HG02981 (cell line): Measurements from ENCODE around the gene MAPK1.
A peak's percentile ranks its signal among the peaks of the same experiment; 100 is the strongest.
"Not testable (repeated sequence)": the region's sequence is repeated elsewhere in the genome, so short reads cannot be mapped to it uniquely, and the experiment has no call there.

Experiments
- ATAC-seq: cut with Tn5 transposase; IDR thresholded peaks from one replicate; pipeline ENCODE4 v1.9.1; 2021; ENCODE audit warnings: mild to moderate bottlenecking, moderate library complexity; ENCODE audit not compliant: unreplicated experiment

Gene MAPK1

GRCh38 chr22:21867528-21868266 is at the start of gene MAPK1:
Gene MAPK1, minus strand, starts transcription at chr22:21867645. Its CDS starts 205 bp downstream, at chr22:21867440.
- peak; percentile 79 for ATAC-seq

- no peak for ATAC-seq
Measured at GRCh38 chr22:21916309-21916918, 49.0 kb upstream of the MAPK1 start.

DNA sequence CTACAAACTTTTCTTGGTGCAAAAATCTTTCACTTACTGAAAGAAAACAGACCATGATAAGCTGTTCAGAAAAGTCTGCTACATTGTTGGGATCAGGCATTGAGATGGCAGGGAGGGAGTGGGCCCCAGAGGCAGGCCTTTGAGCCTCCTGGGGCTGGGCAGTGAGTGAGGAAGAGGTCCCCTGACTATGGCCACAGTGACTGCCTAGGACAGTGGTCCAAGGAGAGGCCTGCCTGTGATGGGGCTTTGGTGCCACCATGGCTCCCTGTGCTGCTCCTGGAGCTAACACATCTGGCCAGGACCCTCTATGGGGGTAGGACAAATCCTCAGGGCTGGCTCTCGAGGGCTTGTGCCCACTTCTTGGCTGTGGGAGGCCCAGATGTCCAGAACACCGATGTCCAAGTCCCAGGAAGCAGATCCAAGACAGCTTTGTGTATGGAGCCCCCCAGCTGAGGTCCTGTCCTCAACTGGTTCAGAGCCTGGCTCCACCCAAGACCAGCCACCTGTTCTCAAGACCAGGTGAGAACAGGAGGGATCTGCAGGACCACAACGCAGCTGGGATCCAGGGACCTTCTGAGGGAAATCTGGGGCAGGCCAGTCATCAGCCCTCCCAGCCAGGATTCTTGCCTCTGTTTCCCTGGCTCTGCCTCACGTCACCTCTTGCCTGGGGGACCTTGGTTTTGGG is 48.3 kb upstream of the MAPK1 start:
- ATAC-seq = no peak

DNA sequence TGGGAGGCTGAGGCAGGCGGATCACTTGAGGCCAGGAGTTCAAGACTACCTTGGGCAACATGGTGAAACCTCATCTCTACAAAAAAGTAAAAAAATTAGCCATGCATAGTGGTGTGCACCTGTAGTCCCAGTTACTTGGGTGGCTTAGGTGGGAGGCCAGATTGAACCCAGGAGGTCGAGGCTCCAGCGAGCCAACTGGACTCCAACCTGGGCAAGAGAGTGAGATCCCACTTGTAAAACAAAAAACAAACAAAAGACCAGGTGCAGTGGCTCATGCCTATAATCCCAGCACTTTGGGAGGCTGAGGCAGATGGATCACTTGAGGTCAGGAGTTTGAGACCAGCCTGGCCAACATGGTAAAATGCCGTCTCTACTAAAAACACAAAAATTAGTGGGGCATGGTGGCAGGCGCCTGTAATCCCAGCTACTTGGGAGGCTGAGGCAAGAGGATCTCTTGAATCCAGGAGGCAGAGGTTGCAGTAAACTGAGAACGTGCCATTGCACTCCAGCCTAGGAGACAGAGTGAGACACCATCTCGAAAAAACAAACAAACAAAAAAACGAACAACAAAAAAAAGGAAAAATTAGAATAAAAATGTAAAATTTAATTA is 46.7 kb upstream of the MAPK1 start:
- not testable (repeated sequence) for ATAC-seq

GRCh38 chr22:21910367-21910766 is 42.9 kb upstream of the MAPK1 start:
- not testable (repeated sequence) for ATAC-seq

- no peak for ATAC-seq
Measured at GRCh38 chr22:21909871-21910270, 42.4 kb upstream of the MAPK1 start.

GRCh38 chr22:21907638-21908522 is 40.4 kb upstream of the MAPK1 start:
- no peak for ATAC-seq

- not testable (repeated sequence) for ATAC-seq
Measured at GRCh38 chr22:21905234-21905633, 37.8 kb upstream of the MAPK1 start.

DNA sequence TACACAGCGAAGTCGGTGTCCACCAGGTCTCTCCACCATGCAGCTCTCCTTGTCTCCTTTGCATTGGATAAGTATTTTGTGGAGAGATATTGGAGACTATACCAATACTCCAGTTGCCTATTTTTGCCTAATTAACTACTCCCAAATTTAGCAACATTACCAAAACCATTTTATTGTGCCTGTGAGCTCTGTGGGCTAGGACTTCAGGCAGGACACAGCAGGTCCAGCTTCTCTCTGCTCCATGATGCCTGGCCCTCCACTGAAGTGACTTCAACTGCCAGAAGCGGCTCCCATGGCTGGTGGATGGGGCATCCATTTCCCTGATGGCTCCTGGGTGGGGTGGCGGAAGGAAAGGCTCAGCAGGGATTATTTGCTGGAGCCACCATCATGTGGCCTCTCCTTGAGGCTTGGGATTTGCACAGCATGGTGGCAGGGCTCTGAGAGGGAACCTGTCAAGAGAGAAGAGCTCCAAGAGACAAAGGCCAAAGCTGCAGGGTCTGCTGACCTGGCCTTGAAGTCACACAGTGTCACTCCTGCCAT is 36.9 kb upstream of the MAPK1 start:
- ATAC-seq = no peak

GRCh38 chr22:21903283-21903682 is 35.8 kb upstream of the MAPK1 start:
- no peak for ATAC-seq

DNA sequence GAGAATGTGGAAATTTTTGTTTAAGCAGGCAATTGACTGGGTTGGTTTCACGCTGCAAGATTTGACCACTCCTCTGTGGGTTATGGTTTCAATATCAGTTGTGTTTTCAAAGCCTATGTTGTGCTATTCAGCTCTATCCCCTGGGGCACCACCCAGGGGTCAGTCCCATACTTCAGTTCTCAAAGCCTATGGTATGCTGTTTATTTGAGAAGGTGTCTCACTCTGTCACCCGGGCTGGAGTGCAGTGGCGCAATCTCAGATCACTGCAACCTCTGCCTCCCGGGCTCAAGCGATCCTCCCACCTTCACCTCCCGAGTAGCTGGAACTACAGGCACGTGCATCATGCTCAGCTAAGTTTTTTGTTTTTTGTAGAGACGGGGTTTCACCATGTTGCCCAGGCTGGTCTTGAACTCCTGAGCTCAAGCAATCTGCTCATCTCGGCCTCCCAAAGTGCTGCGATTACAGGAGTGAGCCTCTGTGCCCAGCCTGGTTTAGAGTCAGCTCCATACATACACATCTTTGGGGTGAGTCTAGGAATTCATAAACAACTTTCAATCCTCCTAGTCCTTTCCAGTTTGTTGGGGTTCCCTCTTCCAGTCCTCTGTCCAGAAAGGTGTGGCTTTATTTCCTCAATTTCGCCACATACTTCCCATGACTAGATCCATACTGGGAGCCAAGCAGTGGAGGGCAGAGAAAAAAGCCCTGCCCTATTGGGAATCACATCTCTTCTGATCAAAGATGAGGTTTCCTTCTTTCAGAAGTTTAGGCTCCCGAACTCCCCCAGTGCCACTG is 35.0 kb upstream of the MAPK1 start:
- ATAC-seq = no peak

- no peak for ATAC-seq
Measured at GRCh38 chr22:21898354-21898896, 31.0 kb upstream of the MAPK1 start.

- ATAC-seq = no peak
Measured at GRCh38 chr22:21896951-21897513, 29.6 kb upstream of the MAPK1 start.

- ATAC-seq = not testable (repeated sequence)
Measured at GRCh38 chr22:21896275-21896674, 28.8 kb upstream of the MAPK1 start.

GRCh38 chr22:21894799-21895198 is 27.4 kb upstream of the MAPK1 start:
- ATAC-seq = no peak

- no peak for ATAC-seq
Measured at GRCh38 chr22:21889251-21889990, 22.0 kb upstream of the MAPK1 start.

GRCh38 chr22:21887841-21888240 is 20.4 kb upstream of the MAPK1 start:
- ATAC-seq = no peak

DNA sequence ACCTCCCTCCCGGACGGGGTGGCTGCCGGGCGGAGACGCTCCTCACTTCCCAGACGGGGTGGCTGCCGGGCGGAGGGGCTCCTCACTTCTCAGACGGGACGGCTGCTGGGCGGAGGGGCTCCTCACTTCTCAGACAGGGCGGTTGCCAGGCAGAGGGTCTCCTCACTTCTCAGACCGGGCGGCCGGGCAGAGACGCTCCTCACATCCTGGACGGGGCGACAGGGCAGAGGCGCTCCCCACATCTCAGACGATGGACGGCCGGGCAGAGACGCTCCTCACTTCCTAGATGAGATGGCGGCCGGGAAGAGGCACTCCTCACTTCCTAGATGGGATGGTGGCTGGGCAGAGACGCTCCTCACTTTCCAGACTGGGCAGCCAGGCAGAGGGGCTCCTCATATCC is 16.5 kb upstream of the MAPK1 start:
- ATAC-seq = not testable (repeated sequence)
